ENCODE measurements around the gene GLRB.

GRCh38 chr4:157080605-157081004 is 4.7 kb downstream of the GLRB start:
- TF ChIP-seq POLR2AphosphoS5 (IDR thresholded peaks at IDR 0.05) (no peak), CTCF (IDR thresholded peaks at IDR 0.05) (no peak)

Measured in breast epithelium (tissue), 3 donors.